Neural cell (in vitro differentiated cells): ENCODE results near the gene ZNF585A. TPM values are rescaled to one million over a fixed set of nuclear protein-coding genes. Genes with fewer than 3 reads are reported as not detected.
"Not testable (repeated sequence)": the region's sequence is repeated elsewhere in the genome, so short reads cannot be mapped to it uniquely, and the experiment has no call there.

Experiments used
- H2AFZ ChIP-seq: fragments of 200-600, 300-800 bp; sonication (generic), shearing (Covaris generic); 2 replicates; pipeline ENCODE4 v1.6.0; 2014; ENCODE audit warnings: low read depth, mild to moderate bottlenecking, antibody characterized with exemption, low read length, moderate library complexity
- H3F3A ChIP-seq: fragments of 200-600 bp; shearing (Covaris generic); 2 replicates; pipeline ENCODE4 v1.6.1; 2016; ENCODE audit warnings: mild to moderate bottlenecking, moderate library complexity, mixed read lengths, antibody characterized with exemption, low read length; ENCODE audit not compliant: insufficient read depth, poor library complexity, severe bottlenecking
- H3K27ac ChIP-seq: fragments of 200-600, 300-800 bp; sonication (generic), shearing (Covaris generic); 2 replicates; pipeline ENCODE4 v1.5.1; 2014; ENCODE audit warnings: mild to moderate bottlenecking, low read length, moderate library complexity
- H3K27me3 ChIP-seq: fragments of 300-800, 200-600 bp; sonication (generic), shearing (Covaris generic); 2 replicates; pipeline ENCODE4 v1.6.0; 2014; ENCODE audit warnings: mild to moderate bottlenecking, low read depth, low read length, moderate library complexity; ENCODE audit not compliant: insufficient read depth
- H3K36me3 ChIP-seq: fragments of 300-800, 200-600 bp; sonication (generic), shearing (Covaris generic); 2 replicates; pipeline ENCODE4 v1.5.1; 2014; ENCODE audit warnings: mild to moderate bottlenecking, antibody characterized with exemption, low read length, moderate library complexity; ENCODE audit not compliant: insufficient read depth
- H3K4me2 ChIP-seq: fragments of 300-800, 200-600 bp; sonication (generic), shearing (Covaris generic); 2 replicates; pipeline ENCODE4 v1.6.0; 2014; ENCODE audit warnings: mild to moderate bottlenecking, low read length
- H3K4me3 ChIP-seq: fragments of 300-800, 200-600 bp; sonication (generic), shearing (Covaris generic); 2 replicates; pipeline ENCODE4 v1.5.1; 2014; ENCODE audit warnings: mild to moderate bottlenecking, low read length, moderate library complexity
- H3K79me2 ChIP-seq: fragments of 200-600 bp; shearing (Covaris generic); replicated peaks from 2 replicates; pipeline ENCODE4 v1.6.0; 2014; ENCODE audit warnings: mild to moderate bottlenecking, low read length, moderate library complexity; ENCODE audit not compliant: insufficient read depth
- H3K9ac ChIP-seq: fragments of 300-800, 200-600 bp; sonication (generic), shearing (Covaris generic); 2 replicates; pipeline ENCODE4 v1.6.1; 2016; ENCODE audit warnings: mild to moderate bottlenecking, low read length, mixed read lengths
- H3K9me2 ChIP-seq: fragments of 200-600 bp; shearing (Covaris generic); 2 replicates; pipeline ENCODE4 v1.6.1; 2016; ENCODE audit warnings: mild to moderate bottlenecking, low read length, mixed read lengths; ENCODE audit not compliant: insufficient read depth
- H3K9me3 ChIP-seq: fragments of 200-600, 300-800 bp; sonication (generic), shearing (Covaris generic); 2 replicates; pipeline ENCODE4 v1.6.1; 2016; ENCODE audit warnings: mild to moderate bottlenecking, mixed run types, low read length, moderate library complexity, mixed read lengths
- H4K20me1 ChIP-seq: fragments of 200-600 bp; shearing (Covaris generic); 2 replicates; pipeline ENCODE4 v1.6.1; 2016; ENCODE audit warnings: mild to moderate bottlenecking, mixed run types; ENCODE audit not compliant: insufficient read depth
- EP300 ChIP-seq: fragments of 450-650 bp; conservative IDR thresholded peaks from 2 replicates; pipeline ENCODE4 v1.6.1; 2014; ENCODE audit warnings: antibody characterized with exemption, mild to moderate bottlenecking, moderate library complexity; ENCODE audit not compliant: poor library complexity, severe bottlenecking
- EZH2 ChIP-seq: fragments of 200-600, 300-800 bp; shearing (Covaris generic), sonication (generic); IDR thresholded peaks from 2 replicates; pipeline ENCODE4 v1.6.1; 2014; ENCODE audit warnings: antibody characterized with exemption, low read length, borderline replicate concordance, mild to moderate bottlenecking; ENCODE audit not compliant: insufficient read depth, poor library complexity, severe bottlenecking
- MXI1 ChIP-seq: fragments of 450-650 bp; conservative IDR thresholded peaks from 2 replicates; pipeline ENCODE4 v1.6.1; 2014; ENCODE audit warnings: antibody characterized with exemption, mild to moderate bottlenecking; ENCODE audit not compliant: poor library complexity, severe bottlenecking
- POLR2AphosphoS5 ChIP-seq: IDR thresholded peaks from 2 replicates; pipeline ENCODE4 v1.6.1; 2012
- RAD21 ChIP-seq: fragments of 450-650 bp; conservative IDR thresholded peaks from 2 replicates; pipeline ENCODE4 v1.6.1; 2014; ENCODE audit warnings: antibody characterized with exemption, mild to moderate bottlenecking, moderate library complexity
- REST ChIP-seq: IDR thresholded peaks from 2 replicates; pipeline ENCODE4 v1.6.1; 2012; ENCODE audit warnings: borderline replicate concordance
- SMC3 ChIP-seq: fragments of 450-650 bp; conservative IDR thresholded peaks from 2 replicates; pipeline ENCODE4 v1.6.1; 2014; ENCODE audit warnings: antibody characterized with exemption, mild to moderate bottlenecking, moderate library complexity; ENCODE audit not compliant: poor library complexity
- TAF1 ChIP-seq: IDR thresholded peaks from 2 replicates; pipeline ENCODE4 v1.6.1; 2012; ENCODE audit warnings: low read depth
- polyA plus RNA-seq: library from polyadenylated mRNA; depleted of rRNA; stranded (reverse); fragments of >200 nt; gene quantifications from 2 replicates; pipeline ENCODE4 v1.2.3, GENCODE V29; 2014
- TF ChIP-seq, protein P1 (sequence below): fragments of 450-650 bp; IDR thresholded peaks from 2 replicates; pipeline ENCODE4 v1.5.1; 2014; ENCODE audit warnings: antibody characterized with exemption, mild to moderate bottlenecking, moderate library complexity; ENCODE audit not compliant: poor library complexity, severe bottlenecking

ZNF585A gene
- polyA plus RNA-seq, 1 donor from 2014 or later, result 26.3 TPM

- Histone ChIP-seq H4K20me1 (no peaks in the 10 kb centered on the region), H3K4me2 (no peak overlapping the region), H3K27me3 (no peaks in the 10 kb centered on the region), H3F3A (no peaks in the 10 kb centered on the region), H3K9me2 (no peaks in the 10 kb centered on the region), H3K9ac (no peak overlapping the region), H2AFZ (no peak overlapping the region), H3K27ac (no peak overlapping the region), H3K36me3 (peaks cover 13% of the 10 kb centered on the region), H3K9me3 (peaks cover 30% of the 10 kb centered on the region), H3K79me2 (no peaks in the 10 kb centered on the region), H3K4me3 (no peak overlapping the region)
- no peak for TF ChIP-seq POLR2AphosphoS5
- TF ChIP-seq RAD21, result no peak
- TF ChIP-seq EZH2, result no peak
- no peak for TF ChIP-seq REST
- TF ChIP-seq SMC3, result no peak
- TF ChIP-seq TAF1, result no peak
- TF ChIP-seq, protein P1, sequence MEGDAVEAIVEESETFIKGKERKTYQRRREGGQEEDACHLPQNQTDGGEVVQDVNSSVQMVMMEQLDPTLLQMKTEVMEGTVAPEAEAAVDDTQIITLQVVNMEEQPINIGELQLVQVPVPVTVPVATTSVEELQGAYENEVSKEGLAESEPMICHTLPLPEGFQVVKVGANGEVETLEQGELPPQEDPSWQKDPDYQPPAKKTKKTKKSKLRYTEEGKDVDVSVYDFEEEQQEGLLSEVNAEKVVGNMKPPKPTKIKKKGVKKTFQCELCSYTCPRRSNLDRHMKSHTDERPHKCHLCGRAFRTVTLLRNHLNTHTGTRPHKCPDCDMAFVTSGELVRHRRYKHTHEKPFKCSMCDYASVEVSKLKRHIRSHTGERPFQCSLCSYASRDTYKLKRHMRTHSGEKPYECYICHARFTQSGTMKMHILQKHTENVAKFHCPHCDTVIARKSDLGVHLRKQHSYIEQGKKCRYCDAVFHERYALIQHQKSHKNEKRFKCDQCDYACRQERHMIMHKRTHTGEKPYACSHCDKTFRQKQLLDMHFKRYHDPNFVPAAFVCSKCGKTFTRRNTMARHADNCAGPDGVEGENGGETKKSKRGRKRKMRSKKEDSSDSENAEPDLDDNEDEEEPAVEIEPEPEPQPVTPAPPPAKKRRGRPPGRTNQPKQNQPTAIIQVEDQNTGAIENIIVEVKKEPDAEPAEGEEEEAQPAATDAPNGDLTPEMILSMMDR, result no peak
- no peak for TF ChIP-seq EP300
- no peak for TF ChIP-seq MXI1
These were observed 58.5 kb downstream of the ZNF585A start for GRCh38 chr19:37114001-37114400.

DNA sequence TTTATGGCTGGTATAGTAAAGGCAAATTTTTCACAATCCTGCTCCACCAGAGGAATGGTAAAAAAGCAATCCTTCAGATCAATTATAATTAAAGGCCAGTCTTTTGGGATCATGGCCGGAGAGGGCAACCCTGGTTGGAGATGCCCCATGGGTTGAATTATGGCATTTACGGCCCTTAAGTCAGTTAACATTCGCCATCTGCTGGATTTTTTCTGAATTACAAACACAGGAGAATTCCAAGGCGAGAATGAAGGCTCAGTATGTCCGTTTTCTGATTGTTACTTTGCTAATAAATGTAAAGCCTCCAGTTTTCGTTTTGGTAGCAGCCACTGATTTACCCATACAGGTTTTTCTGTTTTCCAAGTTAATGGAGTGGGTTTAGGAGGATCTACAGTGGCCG, 60.7 kb downstream of the ZNF585A start:
- not testable (repeated sequence) for H4K20me1 ChIP-seq, H3K4me3 ChIP-seq, H3K27me3 ChIP-seq, H3K9ac ChIP-seq, H3K9me2 ChIP-seq, H3K79me2 ChIP-seq, H2AFZ ChIP-seq, H3K4me2 ChIP-seq, H3K27ac ChIP-seq, H3F3A ChIP-seq
- peaks cover 39% of the 10 kb centered on the region for H3K9me3 ChIP-seq
- H3K36me3 ChIP-seq, result peaks cover 13% of the 10 kb centered on the region

DNA sequence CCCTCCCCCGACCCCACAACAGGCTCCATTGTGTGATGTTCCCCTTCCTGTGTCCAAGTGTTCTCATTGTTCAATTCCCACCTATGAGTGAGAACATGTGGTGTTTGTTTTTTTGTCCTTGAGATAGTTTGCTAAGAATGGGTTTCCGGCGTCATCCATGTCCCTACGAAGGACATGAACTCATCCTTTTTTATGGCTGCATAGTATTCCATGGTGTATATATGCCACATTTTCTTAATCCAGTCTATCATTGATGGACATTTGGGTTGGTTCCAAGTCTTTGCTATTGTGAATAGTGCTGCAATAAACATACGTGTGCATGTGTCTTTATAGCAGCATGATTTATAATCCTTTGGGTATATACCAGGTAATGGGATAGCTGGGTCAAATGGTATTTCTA, 68.4 kb downstream of the ZNF585A start:
- H3F3A ChIP-seq, H4K20me1 ChIP-seq, H3K27me3 ChIP-seq, H3K9me2 ChIP-seq, H3K4me3 ChIP-seq, H2AFZ ChIP-seq, H3K79me2 ChIP-seq, H3K4me2 ChIP-seq, H3K9ac ChIP-seq, H3K27ac ChIP-seq: not testable (repeated sequence)
- H3K9me3 ChIP-seq, result peaks cover 47% of the 10 kb centered on the region
- H3K36me3 ChIP-seq, result peaks cover 22% of the 10 kb centered on the region
